ENCODE measurements around the gene WEE2.

DNA sequence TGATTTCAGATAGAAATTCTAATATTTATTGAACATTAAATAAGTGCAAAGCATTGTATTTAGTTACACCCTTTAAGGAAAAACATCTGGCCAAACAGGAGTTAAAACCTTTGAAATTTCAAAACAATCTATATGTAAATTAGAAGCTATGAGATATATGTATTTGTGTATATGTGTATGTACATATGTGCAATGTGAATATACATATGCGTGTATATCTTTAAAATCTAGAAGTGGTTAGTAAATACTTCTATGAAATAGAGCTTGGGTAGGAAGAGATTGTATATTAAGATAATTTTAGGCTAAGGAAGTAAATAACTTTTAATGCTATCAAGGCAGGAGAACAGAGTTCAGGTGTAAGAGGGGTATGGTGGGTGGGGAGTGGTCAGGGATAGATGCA is 9.3 kb downstream of the WEE2 start:
- TF ChIP-seq POLR2AphosphoS5 (IDR thresholded peaks at IDR 0.05; ENCODE audit: low read depth, low read length): no peak
- TF ChIP-seq CTCF (IDR thresholded peaks at IDR 0.05): no peak
- TF ChIP-seq SIN3A (IDR thresholded peaks at IDR 0.05; ENCODE audit: borderline replicate concordance, insufficient read depth, low read depth, low read length): no peak
- TF ChIP-seq REST (IDR thresholded peaks at IDR 0.05; ENCODE audit: insufficient read depth in 1 of 2, low read depth in 2 of 2, low read length in 1 of 2): no peak
